Erythroblast (primary cell): ENCODE measurements around the gene FARP1.

Experiments
- GATA1 ChIP-seq: IDR thresholded peaks from 2 replicates; pipeline ENCODE4 v1.6.1; 2011; ENCODE audit warnings: low read depth, mild to moderate bottlenecking, control low read depth, low read length, moderate library complexity
- POLR2A ChIP-seq: IDR thresholded peaks from 2 replicates; pipeline ENCODE4 v1.6.1; 2011; ENCODE audit warnings: mild to moderate bottlenecking, low read length

GRCh38 chr13:98370261-98370660 is 227.4 kb downstream of the FARP1 start:
- no peak for TF ChIP-seq POLR2A
- TF ChIP-seq GATA1, result no peak
